Right lobe of liver (tissue), 4 donors: ENCODE measurements around the gene MRPL33.

Source experiments
- POLR2A ChIP-seq: fragments of 450-650 bp; IDR thresholded peaks from one replicate; pipeline ENCODE4 v1.6.1; 2017; ENCODE audit warnings: antibody characterized with exemption, mild to moderate bottlenecking
- TF ChIP-seq, protein P1 (sequence below), 4 donors: fragments of 200-600 bp in 3 of 4; fragments of 450-650 bp in 1 of 4; IDR thresholded peaks; one replicate each; pipeline versions ENCODE4 v1.5.1 to v1.8.0; 2016 to 2022; ENCODE audit warnings: antibody characterized with exemption in 4 of 4, mild to moderate bottlenecking in 2 of 4
- donor health status: DM: no; HTN: no; CAD: no.
- donor health status: DM: no; HTN: no; CAD: no.
- donor health status: DM: no; HTN: yes; CAD: no.

DNA sequence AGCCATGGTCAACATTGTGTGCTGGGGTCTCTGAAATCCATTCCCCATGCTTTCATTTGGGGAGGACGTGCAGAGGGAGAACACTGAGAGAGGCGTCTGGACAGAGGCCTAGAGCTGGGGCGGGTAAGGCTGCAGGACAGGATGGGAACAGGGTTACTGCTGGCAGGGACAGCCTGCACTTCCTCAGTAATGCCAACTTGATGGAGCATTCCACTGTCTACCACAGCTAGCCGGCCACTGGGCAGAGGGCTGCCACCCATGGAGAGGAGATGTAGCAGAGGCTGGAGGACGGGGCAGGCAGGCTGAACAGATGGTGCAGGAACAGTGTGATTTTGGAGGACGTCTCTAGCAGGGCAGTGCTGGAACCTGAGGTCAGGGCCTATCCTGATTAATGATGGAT is 29.3 kb downstream of the MRPL33 start:
- TF ChIP-seq, protein P1, sequence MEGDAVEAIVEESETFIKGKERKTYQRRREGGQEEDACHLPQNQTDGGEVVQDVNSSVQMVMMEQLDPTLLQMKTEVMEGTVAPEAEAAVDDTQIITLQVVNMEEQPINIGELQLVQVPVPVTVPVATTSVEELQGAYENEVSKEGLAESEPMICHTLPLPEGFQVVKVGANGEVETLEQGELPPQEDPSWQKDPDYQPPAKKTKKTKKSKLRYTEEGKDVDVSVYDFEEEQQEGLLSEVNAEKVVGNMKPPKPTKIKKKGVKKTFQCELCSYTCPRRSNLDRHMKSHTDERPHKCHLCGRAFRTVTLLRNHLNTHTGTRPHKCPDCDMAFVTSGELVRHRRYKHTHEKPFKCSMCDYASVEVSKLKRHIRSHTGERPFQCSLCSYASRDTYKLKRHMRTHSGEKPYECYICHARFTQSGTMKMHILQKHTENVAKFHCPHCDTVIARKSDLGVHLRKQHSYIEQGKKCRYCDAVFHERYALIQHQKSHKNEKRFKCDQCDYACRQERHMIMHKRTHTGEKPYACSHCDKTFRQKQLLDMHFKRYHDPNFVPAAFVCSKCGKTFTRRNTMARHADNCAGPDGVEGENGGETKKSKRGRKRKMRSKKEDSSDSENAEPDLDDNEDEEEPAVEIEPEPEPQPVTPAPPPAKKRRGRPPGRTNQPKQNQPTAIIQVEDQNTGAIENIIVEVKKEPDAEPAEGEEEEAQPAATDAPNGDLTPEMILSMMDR (IDR thresholded peaks at IDR 0.05) = no peak
- TF ChIP-seq POLR2A = no peak
